Panc1 (cell line): Measurements from ENCODE around the gene RPS27L. TPM values are rescaled to one million over a fixed set of nuclear protein-coding genes. Genes with fewer than 3 reads are reported as not detected.

Experiments
- ATAC-seq: fragments of 200-7000 bp; cut with Tn5 transposase; 2 replicates; pipeline ENCODE4 v1.9.1; 2020; ENCODE audit warnings: mild to moderate bottlenecking, moderate library complexity
- Bru-seq: library from RNA; stranded (reverse); fragments of 400-500 nt; gene quantifications from one replicate; lab custom pipeline; 2021; lab: Mats Ljungman, UMichigan
- BruChase-seq, 2 experiments: library from RNA; stranded (reverse); fragments of 400-500 nt; gene quantifications; one replicate each; lab custom pipeline; 2021; lab: Mats Ljungman, UMichigan
- BruUV-seq: library from RNA; stranded (reverse); fragments of 400-500 nt; replicated peaks from 2 replicates; lab custom pipeline; 2021; lab: Mats Ljungman, UMichigan
- CTCF ChIA-PET: fragments of 300-600 bp; sonication (Branson Sonifier 250); formaldehyde crosslinking; loops from one replicate; lab custom pipeline; 2022; ENCODE audit warnings: antibody characterized with exemption; lab: Charles Lee
- POLR2A ChIA-PET: fragments of 300-600 bp; sonication (Branson Sonifier 250); formaldehyde crosslinking; loops from one replicate; lab custom pipeline; 2022; ENCODE audit warnings: antibody characterized with exemption; lab: Charles Lee
- DNase-seq: peaks from one replicate; pipeline ENCODE4 v3.0.0-alpha.2; 2010; ENCODE audit warnings: low read depth, low spot score
- H3K27ac ChIP-seq: 2 replicates; pipeline ENCODE4 v1.5.1; 2011; ENCODE audit warnings: mild to moderate bottlenecking, low read length, inconsistent platforms
- H3K27me3 ChIP-seq: fragments of 200-500 bp; sonication (Bioruptor generic); 2 replicates; pipeline ENCODE4 v1.6.0; 2014; ENCODE audit warnings: low read length, inconsistent platforms; ENCODE audit not compliant: control insufficient read depth, insufficient read depth
- H3K36me3 ChIP-seq: fragments of 200-500 bp; sonication (Bioruptor generic); 2 replicates; pipeline ENCODE4 v1.5.1; 2014; ENCODE audit warnings: inconsistent platforms, mild to moderate bottlenecking, low read length, moderate library complexity; ENCODE audit not compliant: control insufficient read depth, insufficient read depth
- H3K4me1 ChIP-seq: 2 replicates; pipeline ENCODE4 v1.5.1; 2011; ENCODE audit warnings: inconsistent platforms, mild to moderate bottlenecking, low read length, moderate library complexity; ENCODE audit not compliant: control insufficient read depth, insufficient read depth
- H3K4me3 ChIP-seq, 2 experiments: 2 replicates each; pipeline ENCODE4 v1.5.1; 2011 to 2012; ENCODE audit warnings: low read depth in 2 of 2, low read length in 2 of 2, mild to moderate bottlenecking in 2 of 2, inconsistent platforms in 1 of 2, moderate library complexity in 1 of 2
- H3K9me3 ChIP-seq: fragments of 200-500 bp; sonication (Bioruptor generic); 2 replicates; pipeline ENCODE4 v1.5.1; 2014; ENCODE audit warnings: low read depth, mild to moderate bottlenecking, inconsistent platforms, low read length, moderate library complexity; ENCODE audit not compliant: control insufficient read depth, insufficient read depth
- CTCF ChIP-seq: fragments of 450-650 bp; IDR thresholded peaks from 2 replicates; pipeline ENCODE4 v1.5.1; 2017; ENCODE audit warnings: mild to moderate bottlenecking
- POLR2AphosphoS5 ChIP-seq: IDR thresholded peaks from 2 replicates; pipeline ENCODE4 v1.6.1; 2012; ENCODE audit warnings: mild to moderate bottlenecking, low read depth, low read length, moderate library complexity
- REST ChIP-seq, 2 experiments: IDR thresholded peaks; 2 replicates each; pipeline ENCODE4 v1.6.1; 2011 to 2012; ENCODE audit warnings: low read depth in 2 of 2, control low read depth in 1 of 2, low read length in 1 of 2, mild to moderate bottlenecking in 1 of 2, moderate library complexity in 1 of 2; ENCODE audit not compliant: insufficient read depth in 1 of 2
- SIN3A ChIP-seq: IDR thresholded peaks from 2 replicates; pipeline ENCODE4 v1.6.1; 2012; ENCODE audit warnings: low read depth, mild to moderate bottlenecking, low read length, moderate library complexity, borderline replicate concordance; ENCODE audit not compliant: insufficient read depth
- TCF7L2 ChIP-seq: IDR thresholded peaks from 2 replicates; pipeline ENCODE4 v1.6.1; 2011; ENCODE audit warnings: mild to moderate bottlenecking, low read depth, low read length, inconsistent platforms
- in situ Hi-C: cut with HindIII; loops from 2 replicates; pipeline ENCODE4 v1.10.0; 2016; ENCODE audit warnings: low sequenced_read_pairs, low pct_unique_long_range_greater_than_20kb
- intact Hi-C: fragments of 100-400 bp; cut with micrococcal nuclease; formaldehyde crosslinking; loops from one replicate; pipeline ENCODE4 v1.10.0; 2022; ENCODE audit not compliant: unreplicated experiment
- long read RNA-seq: library from polyadenylated mRNA; unstranded; transcript quantifications from one replicate; pipeline ENCODE4 v2.0.0, GENCODE V29; 2021; ENCODE audit not compliant: unreplicated experiment
- polyA plus RNA-seq: library from polyadenylated mRNA; unstranded; fragments of >200 nt; gene quantifications from one replicate; pipeline ENCODE4 v1.2.1, GENCODE V29; 2012; ENCODE audit warnings: missing spikeins; ENCODE audit not compliant: insufficient read length
- total RNA-seq: library from RNA; stranded (reverse); gene quantifications from one replicate; pipeline ENCODE4 v1.2.1, GENCODE V29; 2021; ENCODE audit not compliant: unreplicated experiment

RPS27L gene
- total RNA-seq (61.3 TPM), Bru-seq, nascent RNA (percentile 63 among the genes with signal in this experiment), BruChase-seq, experiment 1, labeled RNA remaining after a 2-hour chase (percentile 58 among the genes with signal in this experiment), BruChase-seq, experiment 2, labeled RNA remaining after a 6-hour chase (percentile 73 among the genes with signal in this experiment)
- polyA plus RNA-seq: 24.1 TPM
- long read RNA-seq, full-length matches to known transcripts: 32 of 47 reads
- long read RNA-seq, partial matches to known transcripts: 13 of 47 reads
- long read RNA-seq, other reads (novel, unspliced or antisense): 2 of 47 reads

GRCh38 chr15:63157118-63157843 lies at the start of gene RPS27L:
Gene RPS27L, minus strand, starts transcription at chr15:63157477. Its CDS starts 72 bp downstream, at chr15:63157405.
- Histone ChIP-seq H3K27me3 (no peaks in the 10 kb centered on the region), H3K36me3 (no peaks in the 10 kb centered on the region), H3K27ac (peak within 1 kb of the TSS; percentile 90), H3K9me3 (no peaks in the 10 kb centered on the region), H3K4me3 (peak within 1 kb of the TSS; percentile 81 to 86), H3K4me1 (peaks cover 9% of the 10 kb centered on the region; the same call in 1 of the 2 replicates)
- no TSS peak for BruUV-seq
- CTCF ChIA-PET: interaction anchor here (0.6 to 0.8 kb wide), 3 partner anchors 100 to 119 kb away, joined by 3 to 10 read pairs (median 3); no protein-coding TSS in a partner anchor
- intact Hi-C loops: loop anchor here (10.0 kb wide), 1 partner anchor 112 kb away; the partner anchor contains the start of gene TPM1
- ATAC-seq (peak; percentile 99), DNase-seq (no peak)
- in situ Hi-C loops: no loop called here
- TF ChIP-seq SIN3A (peak; percentile 99), CTCF (no peak), POLR2AphosphoS5 (peak; percentile 94)
- POLR2A ChIA-PET: interaction anchor here (0.6 kb wide), 1 partner anchor 83 kb away, joined by 11 read pairs; no protein-coding TSS in a partner anchor

GRCh38 chr15:63206079-63206478 lies 48.8 kb upstream of the RPS27L start:
- H3K4me1 ChIP-seq: no peaks in the 10 kb centered on the region
- H3K27ac ChIP-seq: no peak overlapping the region
- no peak for ATAC-seq
- TF ChIP-seq POLR2AphosphoS5: no peak
- no peak for TF ChIP-seq CTCF
- no peak for TF ChIP-seq REST (IDR thresholded peaks at IDR 0.05; ENCODE audit: insufficient read depth in 1 of 2, low read depth in 2 of 2, low read length in 1 of 2)
- no peak for TF ChIP-seq SIN3A
- no peak for TF ChIP-seq TCF7L2
- no peaks in the 10 kb centered on the region for H3K9me3 ChIP-seq
- in situ Hi-C loops: no loop called here
- ChIA-PET CTCF (no interaction called here), POLR2A (no interaction called here)
- H3K36me3 ChIP-seq: no peaks in the 10 kb centered on the region
- intact Hi-C loops: no loop called here
- no peaks in the 10 kb centered on the region for H3K27me3 ChIP-seq
- H3K4me3 ChIP-seq: no peak overlapping the region
- BruUV-seq: no TSS peak
- DNase-seq: no peak
